ENCODE measurements around the gene ADO. TPM values are rescaled to one million over a fixed set of nuclear protein-coding genes. Genes with fewer than 3 reads are reported as not detected.

The ADO gene
- total and polyA plus RNA-seq, 10 of the 15 experiments (the other 5 are each of a cell fraction or from before 2014, with no cell fraction given): 4.3 to 44.6 (median 18.7) TPM

DNA sequence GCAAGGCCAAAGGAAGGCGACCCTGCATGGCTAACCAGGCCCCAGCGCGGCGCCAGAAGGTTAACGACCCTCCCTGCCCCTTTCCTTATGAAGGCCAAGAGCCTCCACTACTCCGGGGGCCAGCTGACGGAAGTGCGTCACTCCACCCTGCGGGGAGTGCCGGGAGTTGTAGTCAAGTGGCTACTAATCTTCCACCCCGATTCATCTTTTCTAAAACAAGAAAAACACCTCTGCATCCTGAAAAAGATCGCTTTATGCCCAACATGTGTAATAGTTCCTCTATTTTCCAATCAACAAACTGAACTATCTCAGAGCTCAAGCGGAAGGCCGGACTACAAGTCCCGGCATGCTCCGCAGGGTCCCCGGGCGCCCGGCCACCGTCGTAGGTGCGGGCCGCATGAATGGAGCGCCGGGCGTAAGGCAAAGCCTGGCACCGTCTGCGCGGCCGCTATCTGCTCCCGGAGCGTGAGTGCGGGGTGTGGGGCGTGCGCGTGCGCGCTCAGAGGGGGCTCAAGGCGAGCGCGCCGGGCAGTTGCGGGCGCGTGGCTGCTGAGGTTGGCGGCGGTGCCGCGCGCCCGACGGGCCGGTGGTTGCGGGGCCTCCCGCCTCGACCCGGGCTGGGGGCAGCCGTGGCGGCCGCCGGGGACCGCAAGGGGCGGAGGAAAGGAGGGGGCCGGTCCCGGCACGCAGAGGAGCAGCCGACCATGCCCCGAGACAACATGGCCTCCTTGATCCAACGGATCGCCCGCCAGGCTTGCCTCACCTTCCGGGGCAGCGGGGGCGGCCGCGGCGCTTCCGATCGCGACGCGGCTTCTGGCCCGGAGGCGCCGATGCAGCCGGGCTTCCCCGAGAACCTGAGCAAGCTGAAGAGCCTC lies at the start of gene ADO (continued):
- TF ChIP-seq, protein P1, sequence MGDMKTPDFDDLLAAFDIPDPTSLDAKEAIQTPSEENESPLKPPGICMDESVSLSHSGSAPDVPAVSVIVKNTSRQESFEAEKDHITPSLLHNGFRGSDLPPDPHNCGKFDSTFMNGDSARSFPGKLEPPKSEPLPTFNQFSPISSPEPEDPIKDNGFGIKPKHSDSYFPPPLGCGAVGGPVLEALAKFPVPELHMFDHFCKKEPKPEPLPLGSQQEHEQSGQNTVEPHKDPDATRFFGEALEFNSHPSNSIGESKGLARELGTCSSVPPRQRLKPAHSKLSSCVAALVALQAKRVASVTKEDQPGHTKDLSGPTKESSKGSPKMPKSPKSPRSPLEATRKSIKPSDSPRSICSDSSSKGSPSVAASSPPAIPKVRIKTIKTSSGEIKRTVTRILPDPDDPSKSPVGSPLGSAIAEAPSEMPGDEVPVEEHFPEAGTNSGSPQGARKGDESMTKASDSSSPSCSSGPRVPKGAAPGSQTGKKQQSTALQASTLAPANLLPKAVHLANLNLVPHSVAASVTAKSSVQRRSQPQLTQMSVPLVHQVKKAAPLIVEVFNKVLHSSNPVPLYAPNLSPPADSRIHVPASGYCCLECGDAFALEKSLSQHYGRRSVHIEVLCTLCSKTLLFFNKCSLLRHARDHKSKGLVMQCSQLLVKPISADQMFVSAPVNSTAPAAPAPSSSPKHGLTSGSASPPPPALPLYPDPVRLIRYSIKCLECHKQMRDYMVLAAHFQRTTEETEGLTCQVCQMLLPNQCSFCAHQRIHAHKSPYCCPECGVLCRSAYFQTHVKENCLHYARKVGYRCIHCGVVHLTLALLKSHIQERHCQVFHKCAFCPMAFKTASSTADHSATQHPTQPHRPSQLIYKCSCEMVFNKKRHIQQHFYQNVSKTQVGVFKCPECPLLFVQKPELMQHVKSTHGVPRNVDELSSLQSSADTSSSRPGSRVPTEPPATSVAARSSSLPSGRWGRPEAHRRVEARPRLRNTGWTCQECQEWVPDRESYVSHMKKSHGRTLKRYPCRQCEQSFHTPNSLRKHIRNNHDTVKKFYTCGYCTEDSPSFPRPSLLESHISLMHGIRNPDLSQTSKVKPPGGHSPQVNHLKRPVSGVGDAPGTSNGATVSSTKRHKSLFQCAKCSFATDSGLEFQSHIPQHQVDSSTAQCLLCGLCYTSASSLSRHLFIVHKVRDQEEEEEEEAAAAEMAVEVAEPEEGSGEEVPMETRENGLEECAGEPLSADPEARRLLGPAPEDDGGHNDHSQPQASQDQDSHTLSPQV (IDR thresholded peaks at IDR 0.05): peak; percentile 50; the same call in 1 of the 2 replicates
- TF ChIP-seq ZSCAN29 (IDR thresholded peaks at IDR 0.05): peak; percentile 82
- no peak for TF ChIP-seq SUZ12 (IDR thresholded peaks at IDR 0.05; ENCODE audit: unreplicated experiment)
- no peak for TF ChIP-seq PML (IDR thresholded peaks at IDR 0.05; ENCODE audit: low read length)
- peak; percentile 37; the same call in 2 of the 3 replicates for TF ChIP-seq POU2F2 (IDR thresholded peaks at IDR 0.05; ENCODE audit: borderline replicate concordance, low read depth, low read length)
- no peak; a peak in 1 of 4 replicates for TF ChIP-seq IKZF2 (IDR thresholded peaks at IDR 0.05)
- TF ChIP-seq KDM1A (IDR thresholded peaks at IDR 0.05; ENCODE audit: borderline replicate concordance): no peak
- TF ChIP-seq, protein P2, sequence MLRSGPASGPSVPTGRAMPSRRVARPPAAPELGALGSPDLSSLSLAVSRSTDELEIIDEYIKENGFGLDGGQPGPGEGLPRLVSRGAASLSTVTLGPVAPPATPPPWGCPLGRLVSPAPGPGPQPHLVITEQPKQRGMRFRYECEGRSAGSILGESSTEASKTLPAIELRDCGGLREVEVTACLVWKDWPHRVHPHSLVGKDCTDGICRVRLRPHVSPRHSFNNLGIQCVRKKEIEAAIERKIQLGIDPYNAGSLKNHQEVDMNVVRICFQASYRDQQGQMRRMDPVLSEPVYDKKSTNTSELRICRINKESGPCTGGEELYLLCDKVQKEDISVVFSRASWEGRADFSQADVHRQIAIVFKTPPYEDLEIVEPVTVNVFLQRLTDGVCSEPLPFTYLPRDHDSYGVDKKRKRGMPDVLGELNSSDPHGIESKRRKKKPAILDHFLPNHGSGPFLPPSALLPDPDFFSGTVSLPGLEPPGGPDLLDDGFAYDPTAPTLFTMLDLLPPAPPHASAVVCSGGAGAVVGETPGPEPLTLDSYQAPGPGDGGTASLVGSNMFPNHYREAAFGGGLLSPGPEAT (IDR thresholded peaks at IDR 0.05; ENCODE audit: low read depth): peak; percentile 59; the same call in 1 of the 2 replicates
- TF ChIP-seq IKZF1 (conservative IDR thresholded peaks at IDR 0.05): peak; percentile 99
- peak; percentile 93 for TF ChIP-seq GATAD2B (conservative IDR thresholded peaks at IDR 0.05; ENCODE audit: low read depth)
- TF ChIP-seq, protein P3, sequence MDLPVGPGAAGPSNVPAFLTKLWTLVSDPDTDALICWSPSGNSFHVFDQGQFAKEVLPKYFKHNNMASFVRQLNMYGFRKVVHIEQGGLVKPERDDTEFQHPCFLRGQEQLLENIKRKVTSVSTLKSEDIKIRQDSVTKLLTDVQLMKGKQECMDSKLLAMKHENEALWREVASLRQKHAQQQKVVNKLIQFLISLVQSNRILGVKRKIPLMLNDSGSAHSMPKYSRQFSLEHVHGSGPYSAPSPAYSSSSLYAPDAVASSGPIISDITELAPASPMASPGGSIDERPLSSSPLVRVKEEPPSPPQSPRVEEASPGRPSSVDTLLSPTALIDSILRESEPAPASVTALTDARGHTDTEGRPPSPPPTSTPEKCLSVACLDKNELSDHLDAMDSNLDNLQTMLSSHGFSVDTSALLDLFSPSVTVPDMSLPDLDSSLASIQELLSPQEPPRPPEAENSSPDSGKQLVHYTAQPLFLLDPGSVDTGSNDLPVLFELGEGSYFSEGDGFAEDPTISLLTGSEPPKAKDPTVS (IDR thresholded peaks at IDR 0.05; ENCODE audit: low read depth, low read length): peak; percentile 54; the same call in 1 of the 2 replicates
- TF ChIP-seq CREM (IDR thresholded peaks at IDR 0.05; ENCODE audit: low read depth): peak; percentile 97
- peak; percentile 43; the same call in 1 of the 2 replicates for TF ChIP-seq TAF1 (IDR thresholded peaks at IDR 0.05; ENCODE audit: borderline replicate concordance, low read depth, low read length)
- 0 out of 2 replicates have a peak, but pooled peaks have one; percentile 75 for TF ChIP-seq STAT1 (conservative IDR thresholded peaks at IDR 0.05)
- TF ChIP-seq, protein P4, sequence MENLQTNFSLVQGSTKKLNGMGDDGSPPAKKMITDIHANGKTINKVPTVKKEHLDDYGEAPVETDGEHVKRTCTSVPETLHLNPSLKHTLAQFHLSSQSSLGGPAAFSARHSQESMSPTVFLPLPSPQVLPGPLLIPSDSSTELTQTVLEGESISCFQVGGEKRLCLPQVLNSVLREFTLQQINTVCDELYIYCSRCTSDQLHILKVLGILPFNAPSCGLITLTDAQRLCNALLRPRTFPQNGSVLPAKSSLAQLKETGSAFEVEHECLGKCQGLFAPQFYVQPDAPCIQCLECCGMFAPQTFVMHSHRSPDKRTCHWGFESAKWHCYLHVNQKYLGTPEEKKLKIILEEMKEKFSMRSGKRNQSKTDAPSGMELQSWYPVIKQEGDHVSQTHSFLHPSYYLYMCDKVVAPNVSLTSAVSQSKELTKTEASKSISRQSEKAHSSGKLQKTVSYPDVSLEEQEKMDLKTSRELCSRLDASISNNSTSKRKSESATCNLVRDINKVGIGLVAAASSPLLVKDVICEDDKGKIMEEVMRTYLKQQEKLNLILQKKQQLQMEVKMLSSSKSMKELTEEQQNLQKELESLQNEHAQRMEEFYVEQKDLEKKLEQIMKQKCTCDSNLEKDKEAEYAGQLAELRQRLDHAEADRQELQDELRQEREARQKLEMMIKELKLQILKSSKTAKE (IDR thresholded peaks at IDR 0.05; ENCODE audit: low read depth, poor library complexity, severe bottlenecking): no peak
